IPS-20b (cell line): ENCODE measurements around the gene RAPGEF2.

ENCODE experiments used
- H3K27ac ChIP-seq: one replicate; pipeline ENCODE4 v1.5.1; 2013; ENCODE audit warnings: low read length
- H3K27me3 ChIP-seq: 2 replicates; pipeline ENCODE4 v1.6.1; 2013; ENCODE audit warnings: mild to moderate bottlenecking, low read length, inconsistent platforms; ENCODE audit not compliant: insufficient read depth
- H3K36me3 ChIP-seq: 2 replicates; pipeline ENCODE4 v1.6.1; 2013; ENCODE audit warnings: low read depth, mild to moderate bottlenecking, inconsistent platforms, low read length, moderate library complexity; ENCODE audit not compliant: insufficient read depth
- H3K4me1 ChIP-seq: 2 replicates; pipeline ENCODE4 v1.6.1; 2013; ENCODE audit warnings: mild to moderate bottlenecking, control low read depth, inconsistent platforms, low read length, moderate library complexity; ENCODE audit not compliant: insufficient read depth
- H3K4me3 ChIP-seq: 2 replicates; pipeline ENCODE4 v1.5.1; 2013; ENCODE audit warnings: mild to moderate bottlenecking, low read length, inconsistent platforms
- H3K9ac ChIP-seq: 2 replicates; pipeline ENCODE4 v1.6.1; 2013; ENCODE audit warnings: low read depth, mild to moderate bottlenecking, inconsistent platforms, low read length, moderate library complexity
- H3K9me3 ChIP-seq: 2 replicates; pipeline ENCODE4 v1.6.1; 2013; ENCODE audit warnings: mild to moderate bottlenecking, low read depth, low read length, inconsistent platforms; ENCODE audit not compliant: insufficient read depth

Gene RAPGEF2

DNA sequence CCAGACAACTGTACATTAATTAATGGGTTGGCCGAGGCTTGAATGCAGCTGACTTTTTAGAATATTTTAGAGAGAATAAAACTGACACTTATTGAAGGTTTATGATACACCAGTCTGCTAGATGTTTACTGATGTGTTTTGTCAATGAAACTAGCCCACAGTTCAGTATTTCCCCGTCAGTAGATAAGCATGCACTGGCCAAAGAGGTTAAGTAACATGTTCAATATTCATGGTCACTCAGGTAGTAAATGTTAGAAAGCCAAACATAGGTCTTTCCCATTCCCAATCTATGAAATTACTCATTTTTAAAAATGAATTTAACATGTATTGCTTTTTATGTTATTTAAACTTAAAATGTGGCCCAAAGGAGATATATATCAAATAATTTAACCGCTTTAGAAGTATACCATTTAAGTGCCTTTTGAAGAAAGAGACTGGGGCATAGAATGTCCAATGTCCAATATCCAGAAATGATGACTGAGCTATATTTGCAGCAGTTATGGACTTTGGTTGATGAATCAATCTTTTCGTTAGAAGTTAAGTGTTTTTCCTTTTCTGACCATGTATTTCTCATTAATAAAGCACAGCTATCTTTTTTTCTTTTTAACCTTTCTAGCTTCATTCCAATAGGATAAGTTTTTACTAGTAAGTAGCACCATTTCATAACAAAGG lies 156.1 kb downstream of the RAPGEF2 start:
- Histone ChIP-seq H3K36me3 (no peaks in the 10 kb centered on the region), H3K4me1 (no peaks in the 10 kb centered on the region), H3K9ac (no peak overlapping the region), H3K27ac (no peak overlapping the region), H3K4me3 (no peak overlapping the region), H3K9me3 (peaks cover 5% of the 10 kb centered on the region), H3K27me3 (no peaks in the 10 kb centered on the region)

DNA sequence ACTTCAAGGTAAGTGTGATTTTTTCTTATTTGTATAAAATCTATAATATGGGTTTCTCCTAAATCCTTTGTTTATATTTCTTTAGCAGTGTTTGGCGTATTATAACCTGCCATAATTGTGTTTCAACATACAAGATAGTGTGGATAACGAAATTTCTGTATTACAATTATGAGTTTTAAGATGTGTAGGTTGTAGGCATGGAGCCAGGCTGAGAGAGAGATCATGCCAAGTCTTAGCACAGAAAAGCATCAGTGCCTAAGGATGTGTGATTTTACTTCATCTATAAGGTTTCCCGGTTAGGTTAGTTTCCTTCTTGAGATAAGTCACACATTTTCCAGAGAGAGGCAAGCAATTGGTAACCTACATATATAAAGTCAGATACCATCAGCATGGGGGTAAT lies 161.2 kb downstream of the RAPGEF2 start:
- H3K4me1 ChIP-seq, result peaks cover 14% of the 10 kb centered on the region
- no peaks in the 10 kb centered on the region for H3K27me3 ChIP-seq
- H3K4me3 ChIP-seq, result no peak overlapping the region
- H3K36me3 ChIP-seq, result no peaks in the 10 kb centered on the region
- no peak overlapping the region for H3K27ac ChIP-seq
- H3K9ac ChIP-seq, result no peak overlapping the region
- H3K9me3 ChIP-seq, result no peaks in the 10 kb centered on the region

DNA sequence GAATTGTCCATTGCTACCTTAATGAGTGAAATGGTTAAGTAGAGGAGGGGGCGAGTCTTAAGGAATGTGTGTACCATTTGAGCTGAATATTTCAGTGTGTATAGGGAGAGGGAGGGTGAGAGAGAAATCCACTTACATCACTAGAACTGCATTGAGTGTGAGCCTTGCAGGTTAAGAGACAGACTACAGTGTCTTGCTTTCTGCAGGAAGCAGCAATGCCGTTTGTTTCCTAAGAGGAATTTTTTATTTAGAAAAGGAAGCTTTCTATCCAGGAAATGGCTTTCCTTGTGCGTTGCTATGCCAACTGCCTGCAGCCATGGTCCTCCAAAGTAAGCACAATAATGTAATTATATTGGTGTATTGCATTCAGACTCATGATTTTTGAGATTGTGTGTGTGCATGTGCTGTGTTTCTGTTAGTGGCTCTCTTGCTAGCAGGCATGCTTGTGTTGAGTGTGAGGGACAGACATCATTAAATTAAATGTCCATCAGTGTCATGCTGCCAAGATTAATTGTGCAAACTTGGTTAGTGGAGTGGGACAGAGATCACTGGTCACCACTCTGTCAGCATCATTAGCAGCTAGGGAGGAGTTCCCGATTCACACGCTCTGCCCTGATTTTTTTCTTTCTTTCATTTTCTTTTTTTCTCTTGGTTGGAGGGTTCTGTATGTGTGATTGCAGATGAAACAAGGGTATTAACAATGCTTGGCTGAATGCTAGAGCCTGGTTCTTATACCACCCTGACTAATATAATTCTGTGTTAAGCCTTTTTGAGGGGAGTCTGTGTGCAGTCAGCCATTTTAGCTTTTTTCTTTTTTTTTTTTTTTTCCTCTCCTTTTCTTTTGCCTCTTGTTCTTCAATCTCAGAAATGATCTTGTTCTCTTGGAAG lies 164.3 kb downstream of the RAPGEF2 start:
- Histone ChIP-seq H3K4me1 (peaks cover 15% of the 10 kb centered on the region), H3K36me3 (no peaks in the 10 kb centered on the region), H3K9ac (no peak overlapping the region), H3K27ac (no peak overlapping the region), H3K9me3 (no peaks in the 10 kb centered on the region), H3K4me3 (no peak overlapping the region), H3K27me3 (no peaks in the 10 kb centered on the region)

DNA sequence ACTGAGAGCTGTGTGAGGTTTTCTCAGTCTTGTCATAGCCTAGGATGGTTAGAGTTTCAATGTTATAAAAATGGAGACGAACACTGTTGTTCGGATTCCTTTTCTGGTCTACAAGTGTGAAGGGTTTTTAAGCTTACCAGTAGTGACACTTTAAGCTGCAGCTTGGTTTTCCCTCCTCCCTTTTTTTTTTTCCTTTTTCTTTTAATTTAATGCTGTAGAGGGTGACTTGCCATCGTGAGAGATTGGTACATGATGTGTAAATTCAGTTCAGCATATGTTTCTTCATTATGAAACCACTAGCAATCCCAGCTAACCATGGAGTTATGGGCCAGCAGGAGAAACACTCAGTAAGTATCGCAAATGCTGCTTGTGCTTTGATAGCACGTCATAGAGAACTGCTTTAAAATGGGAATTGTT lies 165.0 kb downstream of the RAPGEF2 start:
- Histone ChIP-seq H3K4me1 (peaks cover 15% of the 10 kb centered on the region), H3K27ac (no peak overlapping the region), H3K9me3 (no peaks in the 10 kb centered on the region), H3K4me3 (no peak overlapping the region), H3K9ac (no peak overlapping the region), H3K27me3 (no peaks in the 10 kb centered on the region), H3K36me3 (no peaks in the 10 kb centered on the region)

DNA sequence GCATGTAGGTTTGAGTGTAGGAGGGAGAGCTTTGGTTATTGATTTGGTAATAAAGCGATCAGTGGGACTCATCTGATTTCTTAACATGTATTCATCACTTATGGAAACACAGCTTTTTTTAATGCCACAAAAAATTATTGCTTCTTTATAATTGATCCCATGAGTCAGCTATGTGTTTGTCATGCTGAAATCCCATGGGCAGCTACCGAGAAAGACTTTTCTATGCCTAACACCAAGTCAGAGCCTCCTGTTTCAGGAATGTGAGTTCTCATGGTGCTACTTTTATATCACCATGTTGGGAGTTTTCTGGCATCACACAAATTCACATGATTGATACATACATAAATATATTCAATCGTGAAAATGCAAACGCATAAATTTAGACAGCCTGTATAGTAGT lies 165.7 kb downstream of the RAPGEF2 start:
- H3K27ac ChIP-seq, result no peak overlapping the region
- no peaks in the 10 kb centered on the region for H3K36me3 ChIP-seq
- no peak overlapping the region for H3K9ac ChIP-seq
- H3K4me1 ChIP-seq, result peaks cover 15% of the 10 kb centered on the region
- H3K4me3 ChIP-seq, result no peak overlapping the region
- no peaks in the 10 kb centered on the region for H3K9me3 ChIP-seq
- no peaks in the 10 kb centered on the region for H3K27me3 ChIP-seq

DNA sequence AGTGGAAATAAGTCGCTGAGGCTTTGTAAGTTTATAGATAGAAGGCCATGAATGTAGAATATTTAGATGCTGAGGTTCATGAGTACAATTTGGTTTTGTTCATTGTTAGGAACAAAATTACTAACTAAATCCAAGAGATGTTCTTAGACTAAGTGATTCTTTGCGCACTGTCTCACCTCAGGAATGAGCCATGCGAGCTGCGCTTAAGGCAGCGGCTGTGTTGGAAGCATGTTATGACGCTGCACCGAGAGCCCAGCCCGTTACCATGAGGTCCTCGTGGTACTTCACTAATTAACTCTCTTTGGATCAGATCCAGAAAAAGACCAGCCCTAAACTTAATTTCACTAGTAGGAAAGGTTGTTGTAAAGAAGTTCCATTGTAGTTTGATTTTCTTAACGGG lies 166.2 kb downstream of the RAPGEF2 start:
- no peak overlapping the region for H3K4me3 ChIP-seq
- no peak overlapping the region for H3K27ac ChIP-seq
- no peaks in the 10 kb centered on the region for H3K36me3 ChIP-seq
- no peak overlapping the region for H3K9ac ChIP-seq
- H3K4me1 ChIP-seq, result peaks cover 15% of the 10 kb centered on the region
- no peaks in the 10 kb centered on the region for H3K9me3 ChIP-seq
- no peaks in the 10 kb centered on the region for H3K27me3 ChIP-seq

DNA sequence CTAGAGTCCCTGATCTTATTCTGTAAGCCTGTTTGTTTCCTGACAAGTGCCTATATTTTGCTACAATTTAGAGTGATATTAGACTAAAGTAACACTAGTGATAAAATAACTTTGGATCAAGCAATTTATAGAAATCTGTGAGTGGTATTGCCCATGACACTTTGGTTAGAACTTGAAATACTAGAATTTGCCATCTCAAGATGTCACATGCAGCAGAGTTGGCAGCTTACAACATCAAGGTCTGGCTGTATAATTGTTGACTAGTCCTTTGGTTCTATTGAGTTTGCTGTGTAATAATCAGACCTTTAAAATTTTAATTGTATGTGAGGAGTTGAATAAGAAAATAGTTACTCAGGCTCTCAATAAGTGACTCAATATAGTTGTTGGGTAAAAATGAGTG lies 167.1 kb downstream of the RAPGEF2 start:
- Histone ChIP-seq H3K9ac (no peak overlapping the region), H3K4me1 (peaks cover 15% of the 10 kb centered on the region), H3K27me3 (no peaks in the 10 kb centered on the region), H3K36me3 (no peaks in the 10 kb centered on the region), H3K9me3 (no peaks in the 10 kb centered on the region), H3K4me3 (no peak overlapping the region), H3K27ac (no peak overlapping the region)

DNA sequence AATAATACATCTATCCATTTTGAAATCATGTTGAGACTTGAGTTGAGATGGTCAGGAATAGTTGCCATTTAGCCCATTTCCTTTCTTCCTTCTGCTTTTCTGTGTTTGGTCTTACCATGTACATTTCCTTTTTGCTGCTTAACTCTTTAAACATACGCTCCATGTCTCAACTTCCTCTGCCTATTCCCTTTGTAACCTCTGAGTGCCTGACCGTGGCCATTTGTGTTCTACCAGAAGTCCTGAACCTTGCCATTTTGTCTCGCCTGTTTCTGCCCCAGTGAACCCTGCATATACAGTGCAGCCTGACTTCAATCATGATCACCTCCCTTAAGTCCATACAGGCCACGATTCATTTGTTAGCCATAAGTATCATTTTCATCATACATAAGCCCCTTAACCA lies 169.0 kb downstream of the RAPGEF2 start:
- Histone ChIP-seq H3K4me3 (no peak overlapping the region), H3K9ac (no peak overlapping the region), H3K9me3 (no peaks in the 10 kb centered on the region), H3K27ac (no peak overlapping the region), H3K4me1 (peaks cover 11% of the 10 kb centered on the region), H3K27me3 (no peaks in the 10 kb centered on the region), H3K36me3 (no peaks in the 10 kb centered on the region)

DNA sequence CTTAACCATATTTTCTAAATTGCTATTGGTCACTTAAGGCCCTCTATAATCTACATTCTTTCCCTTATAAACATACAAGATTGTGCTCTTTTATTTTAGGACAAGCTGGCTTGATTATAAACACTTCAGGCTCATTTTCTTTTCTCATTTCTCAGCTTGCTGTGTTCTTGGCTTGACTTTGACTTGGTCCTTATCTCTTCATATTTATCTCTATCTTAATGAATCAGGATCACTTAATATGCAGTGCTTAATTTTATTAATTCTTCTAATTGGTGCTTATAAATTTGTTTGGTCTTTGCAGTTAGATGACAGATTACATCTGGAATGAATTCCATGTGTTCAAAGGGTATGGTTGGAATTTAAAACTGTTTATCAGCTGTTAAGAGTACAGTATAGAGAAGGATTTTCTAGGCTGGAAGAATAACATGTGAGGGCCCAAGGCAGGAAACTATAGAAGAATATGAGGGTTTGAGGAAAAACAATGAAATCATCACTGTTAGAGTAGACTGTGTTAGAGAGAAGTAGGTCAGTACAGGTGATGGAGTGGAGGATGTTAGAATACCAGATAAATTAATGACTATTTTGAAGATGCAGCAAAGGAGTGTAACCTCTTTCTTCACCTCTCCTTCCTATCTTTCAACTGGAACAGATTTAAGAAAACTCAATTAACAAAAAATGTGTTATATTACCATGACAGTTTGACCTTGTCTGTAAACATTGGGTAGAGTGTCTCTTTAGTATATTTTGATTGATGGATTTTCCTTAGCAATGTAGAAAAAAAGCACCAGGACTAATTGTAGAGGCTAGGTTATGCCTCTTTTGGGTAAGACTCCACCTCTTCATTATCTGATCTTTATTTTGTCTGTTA lies 169.6 kb downstream of the RAPGEF2 start:
- no peak overlapping the region for H3K9ac ChIP-seq
- no peak overlapping the region for H3K27ac ChIP-seq
- H3K9me3 ChIP-seq, result no peaks in the 10 kb centered on the region
- no peak overlapping the region for H3K4me3 ChIP-seq
- H3K27me3 ChIP-seq, result no peaks in the 10 kb centered on the region
- H3K36me3 ChIP-seq, result no peaks in the 10 kb centered on the region
- peaks cover 8% of the 10 kb centered on the region for H3K4me1 ChIP-seq

DNA sequence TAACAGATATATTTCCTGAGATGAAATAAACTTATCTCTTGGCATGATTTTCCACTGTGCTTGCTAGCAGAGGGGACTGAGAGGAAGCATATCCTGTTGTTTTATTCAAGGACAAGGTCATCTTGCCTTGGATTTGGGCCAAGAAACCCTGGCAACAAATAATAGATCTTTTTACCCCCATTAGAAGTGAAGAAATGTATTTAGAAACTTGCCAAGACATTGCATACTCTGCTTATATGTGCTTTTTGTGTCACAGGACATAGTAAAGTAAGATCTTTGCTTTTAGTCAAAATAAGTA lies 170.2 kb downstream of the RAPGEF2 start:
- Histone ChIP-seq H3K4me3 (no peak overlapping the region), H3K27ac (no peak overlapping the region), H3K4me1 (peaks cover 8% of the 10 kb centered on the region), H3K9me3 (no peaks in the 10 kb centered on the region), H3K36me3 (no peaks in the 10 kb centered on the region), H3K27me3 (no peaks in the 10 kb centered on the region), H3K9ac (no peak overlapping the region)

DNA sequence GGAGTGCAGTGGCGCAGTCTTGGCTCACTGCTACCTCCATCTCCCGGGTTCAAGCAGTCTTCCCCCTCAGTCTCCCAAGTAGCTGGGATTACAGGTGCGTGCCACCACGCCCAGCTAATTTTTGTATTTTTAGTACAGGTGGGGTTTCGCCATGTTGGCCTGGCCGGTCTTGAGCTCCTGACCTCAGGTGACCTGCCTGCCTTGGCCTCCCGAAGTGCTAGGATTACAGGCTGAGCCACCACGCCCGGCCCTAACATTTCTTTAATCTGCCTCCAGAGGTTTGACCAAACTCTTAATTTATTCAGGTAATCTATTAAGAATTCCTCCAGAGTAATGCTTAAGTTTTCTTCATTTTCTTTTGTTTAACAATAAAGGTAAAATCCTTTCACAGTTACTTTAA lies 171.0 kb downstream of the RAPGEF2 start:
- Histone ChIP-seq H3K9ac (no peak overlapping the region), H3K4me3 (no peak overlapping the region), H3K9me3 (no peaks in the 10 kb centered on the region), H3K36me3 (no peaks in the 10 kb centered on the region), H3K4me1 (peaks cover 3% of the 10 kb centered on the region), H3K27me3 (no peaks in the 10 kb centered on the region), H3K27ac (no peak overlapping the region)
